Breast epithelium (tissue), 4 donors: ENCODE data around the gene PAPPA. TPM values are rescaled to one million over a fixed set of nuclear protein-coding genes. Genes with fewer than 3 reads are reported as not detected.

ENCODE experiments used
- DNase-seq, 2 donors: peaks; one replicate each; pipeline ENCODE4 v3.0.0-alpha.2; 2019; ENCODE audit warnings: low spot score in 2 of 2
- H3K27ac ChIP-seq, 2 donors: fragments of 200-600 bp; sonication (generic) in 1 of 2; one replicate each; pipeline ENCODE4 v1.5.1; 2016 to 2019; ENCODE audit warnings: mild to moderate bottlenecking in 1 of 2
- H3K27me3 ChIP-seq, 2 donors: fragments of 200-600 bp; sonication (generic) in 1 of 2; one replicate each; pipeline versions ENCODE4 v1.5.1 to v1.6.0; 2017 to 2019; ENCODE audit warnings: control low read depth in 1 of 2, mild to moderate bottlenecking in 1 of 2
- H3K36me3 ChIP-seq: fragments of 200-600 bp; one replicate; pipeline ENCODE4 v1.5.1; 2019
- H3K4me1 ChIP-seq, 2 donors: fragments of 200-600 bp; sonication (generic); one replicate each; pipeline ENCODE4 v1.5.1; 2016 to 2019; ENCODE audit warnings: control low read depth in 1 of 2
- H3K4me3 ChIP-seq, 3 donors: fragments of 200-600 bp; sonication (generic); 1 replicate in 2 of 3; 2 replicates in 1 of 3; pipeline ENCODE4 v1.5.1; 2016 to 2019; ENCODE audit warnings: mild to moderate bottlenecking in 3 of 3, moderate library complexity in 2 of 3
- H3K9me3 ChIP-seq, 2 donors: fragments of 200-600 bp; sonication (generic) in 1 of 2; one replicate each; pipeline ENCODE4 v1.5.1; 2016 to 2019; ENCODE audit warnings: control low read depth in 1 of 2
- CTCF ChIP-seq, 3 donors: fragments of 450-650 bp; IDR thresholded peaks; one replicate each; pipeline ENCODE4 v1.5.1; 2016 to 2017; ENCODE audit warnings: antibody characterized with exemption in 3 of 3, mild to moderate bottlenecking in 3 of 3, moderate library complexity in 3 of 3
- POLR2A ChIP-seq: fragments of 450-650 bp; IDR thresholded peaks from one replicate; pipeline ENCODE4 v1.6.1; 2016; ENCODE audit warnings: antibody characterized with exemption, mild to moderate bottlenecking, moderate library complexity
- POLR2AphosphoS5 ChIP-seq, 3 donors: sonication (generic); formaldehyde crosslinking; IDR thresholded peaks; one replicate each; pipeline ENCODE4 v1.6.1; 2017; ENCODE audit warnings: antibody characterized with exemption in 3 of 3
- intact Hi-C: fragments of 100-400 bp; cut with DNase I; formaldehyde crosslinking; loops from one replicate; pipeline ENCODE4 v1.15.1; 2023; ENCODE audit warnings: low total_unique reads
- total RNA-seq, 3 donors: library from RNA; depleted of rRNA; stranded (reverse); fragments of >200 nt; gene quantifications; one replicate each; pipeline ENCODE4 v1.1.0, GENCODE V29; 2016

Gene PAPPA
- total RNA-seq, 3 donors from 2014 or later = 2.6 to 3.4 (median 3.4) TPM

- TF ChIP-seq POLR2A (no peak), POLR2AphosphoS5 (IDR thresholded peaks at IDR 0.05) (no peak), CTCF (IDR thresholded peaks at IDR 0.05) (no peak)
- H3K4me3 ChIP-seq = no peak overlapping the region
- no peak for DNase-seq
- intact Hi-C loops = no loop called here
- H3K27ac ChIP-seq = no peak overlapping the region
- no peaks in the 10 kb centered on the region for H3K4me1 ChIP-seq
- no peaks in the 10 kb centered on the region for H3K9me3 ChIP-seq
- no peaks in the 10 kb centered on the region for H3K27me3 ChIP-seq
- H3K36me3 ChIP-seq = no peaks in the 10 kb centered on the region
These were observed 16.0 kb upstream of the PAPPA start for GRCh38 chr9:116137581-116137980.

GRCh38 chr9:116141864-116142561 lies 11.6 kb upstream of the PAPPA start:
- no peak overlapping the region for H3K4me3 ChIP-seq
- DNase-seq = no peak
- H3K9me3 ChIP-seq = no peaks in the 10 kb centered on the region
- intact Hi-C loops = no loop called here
- no peak for TF ChIP-seq POLR2AphosphoS5 (IDR thresholded peaks at IDR 0.05)
- TF ChIP-seq POLR2A = no peak
- TF ChIP-seq CTCF (IDR thresholded peaks at IDR 0.05) = no peak
- H3K36me3 ChIP-seq = no peaks in the 10 kb centered on the region
- H3K27me3 ChIP-seq = no peaks in the 10 kb centered on the region
- H3K4me1 ChIP-seq = no peaks in the 10 kb centered on the region
- H3K27ac ChIP-seq = no peak overlapping the region

DNA sequence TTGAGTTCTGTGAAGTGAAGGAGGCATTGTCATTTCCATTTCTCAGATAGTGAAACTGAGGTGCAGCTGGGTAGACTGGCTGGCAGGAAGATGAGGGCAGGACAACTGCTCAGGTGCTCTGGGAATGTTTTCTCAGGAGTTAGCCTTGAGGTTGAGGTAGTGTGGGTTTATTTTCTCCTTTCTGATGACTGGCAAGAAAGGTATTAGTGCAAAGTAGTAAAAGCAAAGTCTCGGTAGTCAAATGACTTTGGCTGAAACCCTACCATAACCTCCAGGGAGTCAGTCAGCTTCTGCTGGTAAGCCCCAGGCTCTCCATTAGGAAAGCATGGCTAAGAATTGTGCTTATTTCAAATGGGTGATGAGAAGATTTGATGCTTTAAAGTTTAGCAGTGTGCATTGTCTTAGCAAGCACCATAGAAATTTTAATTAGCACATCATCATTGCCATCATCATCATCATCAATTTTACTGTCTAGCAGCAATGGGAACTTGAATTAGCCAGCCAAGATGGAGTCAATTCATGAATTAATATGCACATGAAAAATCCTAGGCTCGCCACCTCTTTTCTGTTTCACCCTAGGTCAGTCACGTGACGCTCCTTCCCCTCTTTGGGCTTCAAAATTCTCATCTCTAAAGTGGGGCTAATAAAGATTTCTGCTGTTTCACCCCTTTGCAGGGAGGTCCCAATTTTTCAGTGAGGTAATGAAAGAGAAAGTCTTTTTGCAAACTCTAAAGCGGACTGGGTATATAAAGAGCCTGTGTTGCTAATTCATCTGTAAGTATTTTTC lies 10.7 kb upstream of the PAPPA start:
- TF ChIP-seq CTCF (IDR thresholded peaks at IDR 0.05) (no peak), POLR2AphosphoS5 (IDR thresholded peaks at IDR 0.05) (no peak), POLR2A (no peak)
- no peak for DNase-seq
- Histone ChIP-seq H3K4me1 (no peaks in the 10 kb centered on the region), H3K9me3 (no peaks in the 10 kb centered on the region), H3K27ac (no peak overlapping the region), H3K36me3 (no peaks in the 10 kb centered on the region), H3K27me3 (no peaks in the 10 kb centered on the region), H3K4me3 (no peak overlapping the region)
- intact Hi-C loops = no loop called here

- Histone ChIP-seq H3K4me1 (no peaks in the 10 kb centered on the region), H3K36me3 (no peaks in the 10 kb centered on the region), H3K4me3 (no peak overlapping the region), H3K9me3 (no peaks in the 10 kb centered on the region), H3K27ac (no peak overlapping the region), H3K27me3 (no peaks in the 10 kb centered on the region)
- TF ChIP-seq POLR2AphosphoS5 (IDR thresholded peaks at IDR 0.05) = no peak
- TF ChIP-seq POLR2A = no peak
- TF ChIP-seq CTCF (IDR thresholded peaks at IDR 0.05) = no peak
- intact Hi-C loops = no loop called here
- DNase-seq = no peak
These were observed 9.6 kb upstream of the PAPPA start for GRCh38 chr9:116144038-116144437.

GRCh38 chr9:116144555-116144954 lies 9.0 kb upstream of the PAPPA start:
- Histone ChIP-seq H3K4me3 (no peak overlapping the region), H3K9me3 (no peaks in the 10 kb centered on the region), H3K27ac (no peak overlapping the region), H3K36me3 (no peaks in the 10 kb centered on the region), H3K27me3 (no peaks in the 10 kb centered on the region), H3K4me1 (no peaks in the 10 kb centered on the region)
- no peak for TF ChIP-seq CTCF (IDR thresholded peaks at IDR 0.05)
- TF ChIP-seq POLR2A = no peak
- TF ChIP-seq POLR2AphosphoS5 (IDR thresholded peaks at IDR 0.05) = no peak
- intact Hi-C loops = no loop called here
- DNase-seq = no peak
